Measurements from ENCODE around the gene GPC3. TPM values are rescaled to one million over a fixed set of nuclear protein-coding genes. Genes with fewer than 3 reads are reported as not detected.

The GPC3 gene
- polyA plus RNA-seq, 1 of the 3 experiments (the other 2 are of a cell fraction), result 1.4 TPM

DNA sequence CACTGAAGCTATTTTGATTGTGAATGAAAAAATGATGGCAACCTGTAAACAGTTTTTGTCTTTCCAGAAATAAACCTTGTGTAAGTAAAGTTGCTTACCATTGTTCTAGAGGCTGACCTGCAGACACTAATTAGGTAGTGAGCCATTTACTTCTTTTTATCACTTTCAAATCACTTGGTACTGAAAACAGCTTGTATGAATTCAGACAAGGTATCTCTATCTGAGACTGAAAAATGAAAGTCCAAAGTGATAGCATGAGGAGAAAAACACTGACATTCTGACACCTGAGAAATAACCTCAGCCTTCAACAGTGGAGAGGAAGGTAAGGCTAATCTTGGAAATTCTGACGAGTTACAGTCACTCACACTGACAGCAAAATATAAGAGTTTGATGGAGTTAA lies 238.8 kb downstream of the GPC3 start:
- DNase-seq, result no peak
- TF ChIP-seq RFX5 (IDR thresholded peaks at IDR 0.05; ENCODE audit: low read length) (no peak), SIN3A (IDR thresholded peaks at IDR 0.05; ENCODE audit: borderline replicate concordance, low read depth, low read length) (no peak), GATA2 (CRISPR knock-in tag; IDR thresholded peaks at IDR 0.05) (no peak), RXRA (IDR thresholded peaks at IDR 0.05; ENCODE audit: borderline replicate concordance, low read depth) (no peak), FOSL2 (IDR thresholded peaks at IDR 0.05; ENCODE audit: borderline replicate concordance, low read depth) (no peak), MXI1 (IDR thresholded peaks at IDR 0.05; ENCODE audit: low read depth, low read length) (no peak), RCOR1 (IDR thresholded peaks at IDR 0.05; ENCODE audit: low read length) (no peak), TCF12 (IDR thresholded peaks at IDR 0.05) (no peak)
- peaks cover 0 to 8% of the 10 kb centered on the region in 2 experiments; a peak in 3 of 4 replicates for H3K4me1 ChIP-seq (ENCODE audit: control insufficient read depth in 1 of 2, insufficient read depth in 2 of 2, low read depth in 1 of 2, low read length in 1 of 2)
- H3K27me3 ChIP-seq (ENCODE audit: insufficient read depth), result peaks cover 4% of the 10 kb centered on the region; the same call in 1 of the 2 replicates
- H4K20me1 ChIP-seq (ENCODE audit: insufficient read depth), result no peaks in the 10 kb centered on the region
- no peaks in the 10 kb centered on the region for H3K79me2 ChIP-seq (ENCODE audit: insufficient read depth)
- CTCF ChIA-PET, result interaction anchor here (0.6 to 1.0 kb wide), 2 partner anchors 18 to 53 kb away, joined by 3 read pairs; no protein-coding TSS in a partner anchor
- no peak overlapping the region for H2AFZ ChIP-seq (ENCODE audit: low read depth)
- H3K9ac ChIP-seq, result no peak overlapping the region
- no peak overlapping the region for H3K4me2 ChIP-seq
- H3K9me3 ChIP-seq, result no peaks in the 10 kb centered on the region
- H3K9me2 ChIP-seq, result no peaks in the 10 kb centered on the region
- no peak overlapping the region for H3K4me3 ChIP-seq (ENCODE audit: low read depth in 2 of 2, low read length in 1 of 2)
- H3F3A ChIP-seq (replicated peaks; ENCODE audit: insufficient read depth), result no peaks in the 10 kb centered on the region
- no peaks in the 10 kb centered on the region for H3K36me3 ChIP-seq (replicated peaks in 1 of 2; ENCODE audit: control insufficient read depth in 1 of 2, insufficient read depth in 2 of 2, low read length in 1 of 2)
- POLR2A ChIA-PET, result no interaction called here
- WGBS (ENCODE audit: low lambda C conversion rate), result 15% methylated on average over 1 of the region's 1 CpG
- no peak overlapping the region for H3K27ac ChIP-seq (ENCODE audit: low read depth in 2 of 2, low read length in 1 of 2)

DNA sequence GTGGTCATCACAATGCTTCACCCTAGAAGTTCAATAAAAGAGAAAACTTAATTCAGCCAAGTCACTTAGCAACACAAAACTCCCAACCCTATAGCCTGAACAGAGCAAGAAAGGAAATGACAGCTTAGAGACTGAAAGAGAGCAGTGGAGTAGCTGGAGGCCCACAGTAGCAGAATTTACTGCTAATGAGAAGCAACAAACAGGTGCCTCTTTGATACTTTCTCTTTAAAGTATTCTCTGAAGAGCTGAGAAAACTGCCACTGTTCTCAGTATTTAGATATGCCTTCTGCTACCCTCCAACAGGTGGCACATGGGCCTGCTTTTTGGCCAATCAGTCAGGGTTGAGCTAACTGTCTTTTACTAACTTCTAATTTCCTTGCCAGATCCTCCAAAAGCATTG lies 240.0 kb downstream of the GPC3 start:
- Histone ChIP-seq H4K20me1 (ENCODE audit: insufficient read depth) (no peaks in the 10 kb centered on the region), H3K9ac (no peak overlapping the region), H3K27me3 (ENCODE audit: insufficient read depth) (peaks cover 4% of the 10 kb centered on the region; the same call in 1 of the 2 replicates), H3K36me3 (replicated peaks in 1 of 2; ENCODE audit: control insufficient read depth in 1 of 2, insufficient read depth in 2 of 2, low read length in 1 of 2) (no peaks in the 10 kb centered on the region), H3K9me3 (no peaks in the 10 kb centered on the region), H3F3A (replicated peaks; ENCODE audit: insufficient read depth) (no peaks in the 10 kb centered on the region), H3K27ac (ENCODE audit: low read depth in 2 of 2, low read length in 1 of 2) (no peak overlapping the region), H3K9me2 (no peaks in the 10 kb centered on the region), H3K4me3 (ENCODE audit: low read depth in 2 of 2, low read length in 1 of 2) (no peak overlapping the region), H3K4me1 (ENCODE audit: control insufficient read depth in 1 of 2, insufficient read depth in 2 of 2, low read depth in 1 of 2, low read length in 1 of 2) (peaks cover 0 to 8% of the 10 kb centered on the region in 2 experiments; a peak in 3 of 4 replicates), H2AFZ (ENCODE audit: low read depth) (no peak overlapping the region), H3K79me2 (ENCODE audit: insufficient read depth) (no peaks in the 10 kb centered on the region), H3K4me2 (no peak overlapping the region)
- TF ChIP-seq NFIC (IDR thresholded peaks at IDR 0.05; ENCODE audit: borderline replicate concordance) (no peak), FOXM1 (IDR thresholded peaks at IDR 0.05; ENCODE audit: low read depth) (no peak), NRF1 (IDR thresholded peaks at IDR 0.05; ENCODE audit: low read depth, low read length) (no peak), RFX5 (IDR thresholded peaks at IDR 0.05; ENCODE audit: low read length) (no peak), TEAD4 (IDR thresholded peaks at IDR 0.05; ENCODE audit: borderline replicate concordance, insufficient read depth) (no peak), YY1 (IDR thresholded peaks at IDR 0.05; ENCODE audit: low read depth) (no peak), MXI1 (IDR thresholded peaks at IDR 0.05; ENCODE audit: low read depth, low read length) (no peak), RXRA (IDR thresholded peaks at IDR 0.05; ENCODE audit: borderline replicate concordance, low read depth) (no peak), TCF12 (IDR thresholded peaks at IDR 0.05) (no peak), EP300 (IDR thresholded peaks at IDR 0.05; ENCODE audit: borderline replicate concordance in 1 of 2, low read depth in 1 of 2, low read length in 1 of 2) (no peak), FOSL2 (IDR thresholded peaks at IDR 0.05; ENCODE audit: borderline replicate concordance, low read depth) (no peak), TAF1 (IDR thresholded peaks at IDR 0.05; ENCODE audit: borderline replicate concordance, low read depth, low read length) (no peak)
- TF ChIP-seq, protein P1, sequence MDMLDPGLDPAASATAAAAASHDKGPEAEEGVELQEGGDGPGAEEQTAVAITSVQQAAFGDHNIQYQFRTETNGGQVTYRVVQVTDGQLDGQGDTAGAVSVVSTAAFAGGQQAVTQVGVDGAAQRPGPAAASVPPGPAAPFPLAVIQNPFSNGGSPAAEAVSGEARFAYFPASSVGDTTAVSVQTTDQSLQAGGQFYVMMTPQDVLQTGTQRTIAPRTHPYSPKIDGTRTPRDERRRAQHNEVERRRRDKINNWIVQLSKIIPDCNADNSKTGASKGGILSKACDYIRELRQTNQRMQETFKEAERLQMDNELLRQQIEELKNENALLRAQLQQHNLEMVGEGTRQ (IDR thresholded peaks at IDR 0.05; ENCODE audit: borderline replicate concordance, low read depth, low read length), result no peak
- TF ChIP-seq, protein P2, sequence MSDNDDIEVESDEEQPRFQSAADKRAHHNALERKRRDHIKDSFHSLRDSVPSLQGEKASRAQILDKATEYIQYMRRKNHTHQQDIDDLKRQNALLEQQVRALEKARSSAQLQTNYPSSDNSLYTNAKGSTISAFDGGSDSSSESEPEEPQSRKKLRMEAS (IDR thresholded peaks at IDR 0.05; ENCODE audit: low read depth), result no peak
- TF ChIP-seq, protein P3, sequence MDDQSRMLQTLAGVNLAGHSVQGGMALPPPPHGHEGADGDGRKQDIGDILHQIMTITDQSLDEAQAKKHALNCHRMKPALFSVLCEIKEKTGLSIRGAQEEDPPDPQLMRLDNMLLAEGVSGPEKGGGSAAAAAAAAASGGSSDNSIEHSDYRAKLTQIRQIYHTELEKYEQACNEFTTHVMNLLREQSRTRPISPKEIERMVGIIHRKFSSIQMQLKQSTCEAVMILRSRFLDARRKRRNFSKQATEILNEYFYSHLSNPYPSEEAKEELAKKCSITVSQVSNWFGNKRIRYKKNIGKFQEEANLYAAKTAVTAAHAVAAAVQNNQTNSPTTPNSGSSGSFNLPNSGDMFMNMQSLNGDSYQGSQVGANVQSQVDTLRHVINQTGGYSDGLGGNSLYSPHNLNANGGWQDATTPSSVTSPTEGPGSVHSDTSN (IDR thresholded peaks at IDR 0.05), result no peak
- TF ChIP-seq, protein P4, sequence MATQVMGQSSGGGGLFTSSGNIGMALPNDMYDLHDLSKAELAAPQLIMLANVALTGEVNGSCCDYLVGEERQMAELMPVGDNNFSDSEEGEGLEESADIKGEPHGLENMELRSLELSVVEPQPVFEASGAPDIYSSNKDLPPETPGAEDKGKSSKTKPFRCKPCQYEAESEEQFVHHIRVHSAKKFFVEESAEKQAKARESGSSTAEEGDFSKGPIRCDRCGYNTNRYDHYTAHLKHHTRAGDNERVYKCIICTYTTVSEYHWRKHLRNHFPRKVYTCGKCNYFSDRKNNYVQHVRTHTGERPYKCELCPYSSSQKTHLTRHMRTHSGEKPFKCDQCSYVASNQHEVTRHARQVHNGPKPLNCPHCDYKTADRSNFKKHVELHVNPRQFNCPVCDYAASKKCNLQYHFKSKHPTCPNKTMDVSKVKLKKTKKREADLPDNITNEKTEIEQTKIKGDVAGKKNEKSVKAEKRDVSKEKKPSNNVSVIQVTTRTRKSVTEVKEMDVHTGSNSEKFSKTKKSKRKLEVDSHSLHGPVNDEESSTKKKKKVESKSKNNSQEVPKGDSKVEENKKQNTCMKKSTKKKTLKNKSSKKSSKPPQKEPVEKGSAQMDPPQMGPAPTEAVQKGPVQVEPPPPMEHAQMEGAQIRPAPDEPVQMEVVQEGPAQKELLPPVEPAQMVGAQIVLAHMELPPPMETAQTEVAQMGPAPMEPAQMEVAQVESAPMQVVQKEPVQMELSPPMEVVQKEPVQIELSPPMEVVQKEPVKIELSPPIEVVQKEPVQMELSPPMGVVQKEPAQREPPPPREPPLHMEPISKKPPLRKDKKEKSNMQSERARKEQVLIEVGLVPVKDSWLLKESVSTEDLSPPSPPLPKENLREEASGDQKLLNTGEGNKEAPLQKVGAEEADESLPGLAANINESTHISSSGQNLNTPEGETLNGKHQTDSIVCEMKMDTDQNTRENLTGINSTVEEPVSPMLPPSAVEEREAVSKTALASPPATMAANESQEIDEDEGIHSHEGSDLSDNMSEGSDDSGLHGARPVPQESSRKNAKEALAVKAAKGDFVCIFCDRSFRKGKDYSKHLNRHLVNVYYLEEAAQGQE (IDR thresholded peaks at IDR 0.05; ENCODE audit: low read depth, low read length), result no peak
- no peak for DNase-seq
- CTCF ChIA-PET, result interaction anchor here (1.0 to 1.6 kb wide), 3 partner anchors 17 to 49 kb away, joined by 3 to 4 read pairs (median 3); no protein-coding TSS in a partner anchor
- POLR2A ChIA-PET, result no interaction called here

Measured in SK-N-SH (cell line).